Gastrocnemius medialis (tissue), 4 donors: Measurements from ENCODE around the gene LSAMP. TPM values are rescaled to one million over a fixed set of nuclear protein-coding genes. Genes with fewer than 3 reads are reported as not detected.

Experiments used
- ATAC-seq, 2 donors: fragments of 150-250 bp; one replicate each; pipeline ENCODE4 v1.9.1; 2016
- DNase-seq, 2 donors: peaks; one replicate each; pipeline ENCODE4 v3.0.0-alpha.2; 2019
- H3K27ac ChIP-seq, 4 donors: fragments of 200-600 bp; sonication (generic); 1 replicate in 1 of 4; 2 replicates in 3 of 4; pipeline ENCODE4 v1.5.1; 2016 to 2018; ENCODE audit warnings: mild to moderate bottlenecking in 2 of 4, moderate library complexity in 1 of 4
- H3K27me3 ChIP-seq, 3 donors: fragments of 200-600 bp; sonication (generic) in 2 of 3; 1 replicate in 1 of 3; 2 replicates in 2 of 3; pipeline versions ENCODE4 v1.5.1 to v1.6.0; 2016 to 2019; ENCODE audit warnings: mild to moderate bottlenecking in 1 of 3, moderate library complexity in 1 of 3
- H3K36me3 ChIP-seq, 2 donors: fragments of 200-600 bp; sonication (generic) in 1 of 2; one replicate each; pipeline ENCODE4 v1.5.1; 2017 to 2018
- H3K4me1 ChIP-seq, 2 donors: fragments of 200-600 bp; sonication (generic) in 1 of 2; one replicate each; pipeline ENCODE4 v1.5.1; 2016 to 2017; ENCODE audit warnings: mild to moderate bottlenecking in 2 of 2
- H3K4me3 ChIP-seq, 4 donors: fragments of 200-600 bp; sonication (generic) in 3 of 4; 1 replicate in 1 of 4; 2 replicates in 3 of 4; pipeline ENCODE4 v1.5.1; 2016 to 2019; ENCODE audit warnings: mild to moderate bottlenecking in 2 of 4
- H3K9me3 ChIP-seq, 3 donors: fragments of 200-600 bp; sonication (generic) in 2 of 3; 1 replicate in 1 of 3; 2 replicates in 2 of 3; pipeline ENCODE4 v1.5.1; 2016 to 2019
- POLR2A ChIP-seq, 2 donors: fragments of 450-650 bp; IDR thresholded peaks; one replicate each; pipeline ENCODE4 v1.6.1; 2017; ENCODE audit warnings: antibody characterized with exemption in 2 of 2, mild to moderate bottlenecking in 2 of 2, moderate library complexity in 2 of 2
- in situ Hi-C, 4 donors: fragments of 200-750 bp; cut with MboI; loops; one replicate each; pipeline versions ENCODE4 v1.15.0 to v1.8.0; 2017; ENCODE audit warnings: low sequenced_read_pairs in 4 of 4
- intact Hi-C: fragments of 100-400 bp; cut with DNase I; formaldehyde crosslinking; loops from one replicate; pipeline ENCODE4 v1.15.1; 2023; ENCODE audit warnings: low total_unique reads
- total RNA-seq, 4 donors: library from RNA; depleted of rRNA; stranded (reverse); fragments of >200 nt; gene quantifications; one replicate each; pipeline versions ENCODE4 v1.1.0 to v1.2.3, GENCODE V29; 2016
- TF ChIP-seq, protein P1 (sequence below), 5 experiments: fragments of 450-650 bp in 3 of 5; fragments of 200-600 bp in 2 of 5; sonication (generic) in 2 of 5; IDR thresholded peaks in 4 of 5; conservative IDR thresholded peaks in 1 of 5; 1 replicate in 4 of 5; 2 replicates in 1 of 5; pipeline ENCODE4 v1.5.1; 2016 to 2019; ENCODE audit warnings: antibody characterized with exemption in 5 of 5, mild to moderate bottlenecking in 3 of 5, moderate library complexity in 3 of 5

LSAMP gene
- total RNA-seq, 4 donors from 2014 or later: 0.07 to 0.10 TPM; not detected in 2

DNA sequence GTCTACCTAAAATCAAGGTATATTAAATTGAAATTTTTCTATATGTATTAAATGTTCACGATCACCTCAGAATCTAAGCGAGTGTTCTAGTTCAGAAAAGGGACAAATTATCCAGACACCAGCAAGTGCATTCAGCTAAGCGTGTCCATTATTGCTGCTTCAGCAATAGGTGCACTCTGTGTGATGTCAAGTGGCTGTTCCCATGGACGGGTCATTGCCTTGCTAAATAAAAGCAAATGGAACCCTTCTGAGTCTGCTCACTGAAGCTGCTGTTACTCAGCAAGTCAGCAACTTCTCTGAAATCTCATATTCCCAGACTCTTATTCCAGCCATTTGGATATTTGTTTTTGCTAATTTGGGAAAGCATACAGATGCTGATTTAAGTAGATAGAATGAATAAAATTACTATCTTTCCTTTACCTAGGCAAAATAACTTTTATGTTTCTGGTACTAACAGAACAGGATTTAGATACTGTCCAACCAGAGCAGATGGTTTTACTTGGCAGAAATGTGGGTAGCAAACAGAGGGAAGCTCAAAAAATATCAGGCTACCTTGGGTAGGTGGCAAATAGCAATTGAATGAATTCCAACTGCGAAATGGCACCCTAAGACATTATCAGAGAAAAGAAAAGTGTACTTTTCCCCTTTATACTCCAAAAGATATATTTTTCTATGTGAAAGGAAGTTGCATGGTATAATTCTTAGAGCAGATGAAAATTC lies 415.0 kb downstream of the LSAMP start:
- Histone ChIP-seq H3K9me3 (no peaks in the 10 kb centered on the region), H3K27me3 (no peaks in the 10 kb centered on the region), H3K27ac (no peak overlapping the region), H3K4me3 (no peak overlapping the region), H3K4me1 (no peaks in the 10 kb centered on the region), H3K36me3 (no peaks in the 10 kb centered on the region)
- ATAC-seq (no peak), DNase-seq (no peak)
- in situ Hi-C loops: no loop called here
- TF ChIP-seq POLR2A (IDR thresholded peaks at IDR 0.05): no peak
- TF ChIP-seq, protein P1, sequence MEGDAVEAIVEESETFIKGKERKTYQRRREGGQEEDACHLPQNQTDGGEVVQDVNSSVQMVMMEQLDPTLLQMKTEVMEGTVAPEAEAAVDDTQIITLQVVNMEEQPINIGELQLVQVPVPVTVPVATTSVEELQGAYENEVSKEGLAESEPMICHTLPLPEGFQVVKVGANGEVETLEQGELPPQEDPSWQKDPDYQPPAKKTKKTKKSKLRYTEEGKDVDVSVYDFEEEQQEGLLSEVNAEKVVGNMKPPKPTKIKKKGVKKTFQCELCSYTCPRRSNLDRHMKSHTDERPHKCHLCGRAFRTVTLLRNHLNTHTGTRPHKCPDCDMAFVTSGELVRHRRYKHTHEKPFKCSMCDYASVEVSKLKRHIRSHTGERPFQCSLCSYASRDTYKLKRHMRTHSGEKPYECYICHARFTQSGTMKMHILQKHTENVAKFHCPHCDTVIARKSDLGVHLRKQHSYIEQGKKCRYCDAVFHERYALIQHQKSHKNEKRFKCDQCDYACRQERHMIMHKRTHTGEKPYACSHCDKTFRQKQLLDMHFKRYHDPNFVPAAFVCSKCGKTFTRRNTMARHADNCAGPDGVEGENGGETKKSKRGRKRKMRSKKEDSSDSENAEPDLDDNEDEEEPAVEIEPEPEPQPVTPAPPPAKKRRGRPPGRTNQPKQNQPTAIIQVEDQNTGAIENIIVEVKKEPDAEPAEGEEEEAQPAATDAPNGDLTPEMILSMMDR (IDR thresholded peaks at IDR 0.05 in 4 of 5, conservative IDR thresholded peaks at IDR 0.05 in 1 of 5): no peak
- intact Hi-C loops: no loop called here

DNA sequence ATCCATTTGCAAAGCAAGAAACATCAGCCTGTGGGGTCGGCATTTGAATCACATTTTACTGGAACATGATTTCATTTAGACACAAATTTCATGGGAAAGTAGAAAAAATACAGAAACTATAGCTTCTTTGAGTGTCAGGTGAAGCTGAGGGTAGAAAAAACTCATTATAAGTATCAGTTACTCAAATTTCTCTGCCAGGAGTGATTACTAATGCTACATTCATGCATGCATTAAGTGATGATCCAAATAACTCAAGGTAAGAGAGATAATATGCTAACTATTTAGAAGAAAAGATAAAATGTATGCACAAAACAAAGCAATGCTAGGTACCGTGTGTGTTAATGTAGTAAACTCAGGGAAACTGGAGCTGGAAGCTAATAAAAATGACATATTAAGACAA lies 416.0 kb downstream of the LSAMP start:
- DNase-seq (no peak), ATAC-seq (no peak)
- no peaks in the 10 kb centered on the region for H3K9me3 ChIP-seq
- no peaks in the 10 kb centered on the region for H3K4me1 ChIP-seq
- intact Hi-C loops: no loop called here
- H3K36me3 ChIP-seq: no peaks in the 10 kb centered on the region
- TF ChIP-seq, protein P1 (IDR thresholded peaks at IDR 0.05 in 4 of 5, conservative IDR thresholded peaks at IDR 0.05 in 1 of 5): no peak
- TF ChIP-seq POLR2A (IDR thresholded peaks at IDR 0.05): no peak
- in situ Hi-C loops: no loop called here
- H3K27me3 ChIP-seq: no peaks in the 10 kb centered on the region
- H3K4me3 ChIP-seq: no peak overlapping the region
- H3K27ac ChIP-seq: no peak overlapping the region

DNA sequence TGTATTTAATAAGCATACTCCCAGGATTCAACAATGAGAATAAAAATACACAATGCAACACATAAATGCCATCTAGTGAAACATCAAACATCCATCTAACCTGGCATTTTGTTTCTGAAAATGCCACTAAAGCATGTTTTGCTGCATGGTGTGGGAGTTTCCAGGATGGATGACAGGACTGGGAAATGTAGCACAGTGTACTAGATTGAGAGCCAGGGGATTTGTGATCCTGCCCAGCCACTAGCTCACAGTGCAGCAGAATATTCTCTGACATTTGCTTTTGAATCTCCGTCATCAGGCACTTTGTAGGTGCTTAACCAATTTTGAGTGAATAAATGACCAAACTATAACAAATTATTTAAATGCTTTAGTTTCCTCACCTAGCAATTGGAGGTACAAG lies 417.1 kb downstream of the LSAMP start:
- ATAC-seq (no peak), DNase-seq (no peak)
- no peak overlapping the region for H3K27ac ChIP-seq
- H3K36me3 ChIP-seq: no peaks in the 10 kb centered on the region
- in situ Hi-C loops: no loop called here
- H3K27me3 ChIP-seq: no peaks in the 10 kb centered on the region
- no peaks in the 10 kb centered on the region for H3K9me3 ChIP-seq
- intact Hi-C loops: no loop called here
- H3K4me1 ChIP-seq: no peaks in the 10 kb centered on the region
- no peak for TF ChIP-seq POLR2A (IDR thresholded peaks at IDR 0.05)
- TF ChIP-seq, protein P1 (IDR thresholded peaks at IDR 0.05 in 4 of 5, conservative IDR thresholded peaks at IDR 0.05 in 1 of 5): no peak
- H3K4me3 ChIP-seq: no peak overlapping the region

DNA sequence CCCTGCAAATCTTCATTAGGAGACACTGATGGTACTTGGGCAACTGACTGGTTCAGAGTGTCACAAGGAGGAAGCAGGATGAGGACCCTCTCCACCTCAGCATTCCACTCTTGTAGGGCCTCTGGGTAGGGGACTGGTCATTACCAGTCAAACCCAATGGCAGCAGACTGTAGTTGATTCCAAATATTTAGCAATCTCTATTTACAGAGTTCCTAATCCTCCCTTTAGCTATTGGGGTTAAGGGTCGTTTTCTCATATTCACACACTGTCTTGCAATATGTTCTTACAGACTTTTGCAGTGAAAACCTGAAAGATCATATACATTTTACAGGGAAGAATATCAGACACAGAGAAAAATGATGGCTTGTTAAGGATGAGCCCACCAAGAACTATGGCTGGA lies 424.3 kb downstream of the LSAMP start:
- ATAC-seq: no peak
- in situ Hi-C loops (no loop called here), intact Hi-C loops (no loop called here)
- Histone ChIP-seq H3K9me3 (no peaks in the 10 kb centered on the region), H3K4me3 (no peak overlapping the region), H3K27ac (no peak overlapping the region), H3K36me3 (no peaks in the 10 kb centered on the region), H3K4me1 (no peaks in the 10 kb centered on the region), H3K27me3 (no peaks in the 10 kb centered on the region)
- no peak for DNase-seq
- TF ChIP-seq, protein P1 (IDR thresholded peaks at IDR 0.05 in 4 of 5, conservative IDR thresholded peaks at IDR 0.05 in 1 of 5): no peak
- no peak for TF ChIP-seq POLR2A (IDR thresholded peaks at IDR 0.05)

DNA sequence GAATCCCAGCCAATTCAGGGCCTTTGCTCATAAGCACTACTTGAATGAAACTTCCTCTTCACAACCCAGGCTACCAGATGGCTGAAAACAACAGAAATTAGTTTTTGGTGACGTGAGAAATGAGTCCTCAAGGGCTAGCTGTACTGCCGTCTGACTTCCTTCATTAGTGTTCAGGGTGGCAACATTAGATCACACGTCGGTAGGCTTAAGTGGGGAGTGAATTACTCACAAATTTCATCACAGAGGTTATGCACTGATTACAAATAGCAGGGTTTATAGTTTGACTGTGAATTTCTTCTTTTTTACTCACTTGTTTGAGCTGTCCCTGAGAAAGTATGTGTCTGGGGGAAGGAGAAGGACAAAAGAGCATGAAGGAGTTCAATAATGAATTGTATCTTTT lies 424.8 kb downstream of the LSAMP start:
- H3K4me3 ChIP-seq: no peak overlapping the region
- ATAC-seq (no peak), DNase-seq (no peak)
- TF ChIP-seq, protein P1 (IDR thresholded peaks at IDR 0.05 in 4 of 5, conservative IDR thresholded peaks at IDR 0.05 in 1 of 5): no peak
- TF ChIP-seq POLR2A (IDR thresholded peaks at IDR 0.05): no peak
- no peak overlapping the region for H3K27ac ChIP-seq
- no peaks in the 10 kb centered on the region for H3K36me3 ChIP-seq
- no peaks in the 10 kb centered on the region for H3K4me1 ChIP-seq
- in situ Hi-C loops (no loop called here), intact Hi-C loops (no loop called here)
- no peaks in the 10 kb centered on the region for H3K27me3 ChIP-seq
- H3K9me3 ChIP-seq: no peaks in the 10 kb centered on the region
